Sigmoid colon (tissue), 4 donors: ENCODE data around the gene YEATS4.

Source experiments
- CTCF ChIP-seq, 4 experiments: fragments of 450-650 bp in 3 of 4; fragments of 200-600 bp in 1 of 4; IDR thresholded peaks; one replicate each; pipeline ENCODE4 v1.5.1; 2016 to 2019; ENCODE audit warnings: antibody characterized with exemption in 4 of 4, mild to moderate bottlenecking in 3 of 4, moderate library complexity in 2 of 4
- POLR2AphosphoS5 ChIP-seq, 4 donors: sonication (generic); formaldehyde crosslinking; IDR thresholded peaks; one replicate each; pipeline ENCODE4 v1.6.1; 2017; ENCODE audit warnings: antibody characterized with exemption in 4 of 4

- TF ChIP-seq POLR2AphosphoS5 (IDR thresholded peaks at IDR 0.05) (peak in 2 of 4 donors; percentile 26 to 46), CTCF (IDR thresholded peaks at IDR 0.05) (peak; percentile 65 to 84 (median 74))
Measured at GRCh38 chr12:69415471-69416275, 56.1 kb downstream of the YEATS4 start.
